Bronchial epithelial cell (primary cell): ENCODE data around the gene COL6A3. TPM values are rescaled to one million over a fixed set of nuclear protein-coding genes. Genes with fewer than 3 reads are reported as not detected.

Source experiments
- DNase-seq: peaks from one replicate; pipeline ENCODE4 v3.0.0-alpha.2; 2010; ENCODE audit warnings: low read depth
- FAIRE-seq: peaks from 2 replicates; lab custom pipeline; 2011; peaks lifted over from hg19 to GRCh38; lab: Jason Lieb, UNC
- H3K27me3 ChIP-seq: 2 replicates; pipeline ENCODE4 v1.5.1; 2011; ENCODE audit warnings: low read length; ENCODE audit not compliant: control insufficient read depth, insufficient read depth
- H3K36me3 ChIP-seq: 2 replicates; pipeline ENCODE4 v1.5.1; 2011; ENCODE audit warnings: low read length; ENCODE audit not compliant: control insufficient read depth, insufficient read depth
- H3K4me3 ChIP-seq: 2 replicates; pipeline ENCODE4 v1.5.1; 2011; ENCODE audit warnings: mild to moderate bottlenecking, low read depth, low read length, control low read depth
- total RNA-seq: library from RNA; depleted of rRNA; stranded (reverse); fragments of >200 nt; gene quantifications from 2 replicates; pipeline ENCODE4 v1.2.1, GENCODE V29; 2014
- TF ChIP-seq, protein P1 (sequence below): IDR thresholded peaks from 2 replicates; pipeline ENCODE4 v1.5.1; 2011; ENCODE audit warnings: mild to moderate bottlenecking, moderate library complexity, low read length, control low read depth, inconsistent platforms; ENCODE audit not compliant: insufficient read depth, severe bottlenecking

Gene COL6A3
- total RNA-seq, 1 donor from 2014 or later: 16.6 TPM

DNA sequence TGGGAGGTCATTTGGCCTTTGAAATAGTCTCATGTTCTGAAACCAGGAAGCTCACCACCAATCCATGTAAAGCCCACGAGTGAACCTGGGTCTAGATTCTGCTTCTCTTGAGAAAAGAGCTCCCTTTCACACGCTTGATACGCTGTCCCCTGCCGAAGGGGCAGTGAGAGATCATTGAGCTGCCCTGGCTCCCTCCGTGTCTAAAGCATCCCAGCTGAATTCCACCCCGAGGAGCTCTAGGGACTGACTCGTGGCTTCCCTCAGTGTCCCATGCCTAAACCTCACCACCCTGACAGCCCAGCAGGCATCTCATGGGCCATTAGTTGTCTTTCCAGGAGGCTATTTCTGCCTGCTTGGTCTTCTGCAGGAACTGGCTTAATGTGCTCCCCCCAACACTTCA lies 68.6 kb downstream of the COL6A3 start:
- H3K36me3 ChIP-seq: no peaks in the 10 kb centered on the region
- no peak overlapping the region for H3K4me3 ChIP-seq
- no peak for DNase-seq
- TF ChIP-seq, protein P1, sequence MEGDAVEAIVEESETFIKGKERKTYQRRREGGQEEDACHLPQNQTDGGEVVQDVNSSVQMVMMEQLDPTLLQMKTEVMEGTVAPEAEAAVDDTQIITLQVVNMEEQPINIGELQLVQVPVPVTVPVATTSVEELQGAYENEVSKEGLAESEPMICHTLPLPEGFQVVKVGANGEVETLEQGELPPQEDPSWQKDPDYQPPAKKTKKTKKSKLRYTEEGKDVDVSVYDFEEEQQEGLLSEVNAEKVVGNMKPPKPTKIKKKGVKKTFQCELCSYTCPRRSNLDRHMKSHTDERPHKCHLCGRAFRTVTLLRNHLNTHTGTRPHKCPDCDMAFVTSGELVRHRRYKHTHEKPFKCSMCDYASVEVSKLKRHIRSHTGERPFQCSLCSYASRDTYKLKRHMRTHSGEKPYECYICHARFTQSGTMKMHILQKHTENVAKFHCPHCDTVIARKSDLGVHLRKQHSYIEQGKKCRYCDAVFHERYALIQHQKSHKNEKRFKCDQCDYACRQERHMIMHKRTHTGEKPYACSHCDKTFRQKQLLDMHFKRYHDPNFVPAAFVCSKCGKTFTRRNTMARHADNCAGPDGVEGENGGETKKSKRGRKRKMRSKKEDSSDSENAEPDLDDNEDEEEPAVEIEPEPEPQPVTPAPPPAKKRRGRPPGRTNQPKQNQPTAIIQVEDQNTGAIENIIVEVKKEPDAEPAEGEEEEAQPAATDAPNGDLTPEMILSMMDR: no peak
- peaks cover 4% of the 10 kb centered on the region for H3K27me3 ChIP-seq
- FAIRE-seq: no peak

DNA sequence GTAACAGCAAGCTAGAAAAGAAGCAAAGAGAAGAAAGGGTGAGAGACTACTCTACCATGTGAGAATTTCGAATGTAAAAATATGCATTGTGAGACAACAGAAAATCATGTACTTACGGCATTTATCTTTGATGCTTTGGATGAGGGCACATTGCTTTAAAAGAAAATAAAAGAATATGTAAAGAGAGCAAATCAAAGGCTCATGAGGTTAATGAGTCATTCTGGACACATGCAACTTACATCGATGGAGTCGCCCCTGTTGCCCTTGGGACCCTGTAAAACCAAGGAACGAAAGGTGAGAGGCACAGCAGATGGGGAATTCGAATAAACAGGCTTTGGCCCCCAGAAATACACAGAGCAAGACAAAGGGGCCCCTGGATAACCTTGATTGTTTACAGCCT lies 69.0 kb downstream of the COL6A3 start:
- no peak for DNase-seq

DNA sequence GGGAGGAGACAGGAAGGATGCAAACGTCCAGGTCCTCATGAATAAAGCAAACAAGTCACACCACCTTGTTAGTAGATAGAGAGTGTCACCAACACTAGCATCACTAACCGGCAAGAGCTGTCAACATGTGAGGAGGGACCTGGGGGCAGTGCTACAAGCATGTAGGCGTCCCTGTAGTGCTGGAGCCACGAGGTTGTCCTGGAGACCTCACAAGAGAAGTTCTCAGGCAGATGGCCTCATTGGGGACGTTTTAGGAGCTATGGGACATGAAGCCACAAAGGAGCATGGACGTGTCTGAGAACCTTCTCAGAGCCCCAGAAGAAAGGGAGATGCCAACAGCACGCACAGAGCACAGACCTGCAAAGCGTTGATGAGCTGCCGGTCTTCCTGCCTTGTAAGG lies 70.0 kb downstream of the COL6A3 start:
- Histone ChIP-seq H3K27me3 (peaks cover 4% of the 10 kb centered on the region), H3K36me3 (no peaks in the 10 kb centered on the region), H3K4me3 (no peak overlapping the region)
- no peak for DNase-seq
- peak; percentile 80 for FAIRE-seq
- TF ChIP-seq, protein P1: no peak

More for the DNA sequence above, 69.0 kb downstream of the COL6A3 start:
- Histone ChIP-seq H3K27me3 (peaks cover 4% of the 10 kb centered on the region), H3K4me3 (no peak overlapping the region), H3K36me3 (no peaks in the 10 kb centered on the region)
- FAIRE-seq: no peak
- TF ChIP-seq, protein P1: no peak

- TF ChIP-seq, protein P1: no peak
- FAIRE-seq: no peak
- Histone ChIP-seq H3K36me3 (no peaks in the 10 kb centered on the region), H3K27me3 (peaks cover 4% of the 10 kb centered on the region), H3K4me3 (no peak overlapping the region)
- DNase-seq: peak; percentile 13
Measured at GRCh38 chr2:237341872-237342271, 72.1 kb downstream of the COL6A3 start.

- Histone ChIP-seq H3K36me3 (no peaks in the 10 kb centered on the region), H3K4me3 (no peak overlapping the region), H3K27me3 (no peaks in the 10 kb centered on the region)
- DNase-seq (no peak), FAIRE-seq (no peak)
- TF ChIP-seq, protein P1: no peak
Measured at GRCh38 chr2:237337586-237337985, 76.4 kb downstream of the COL6A3 start.

DNA sequence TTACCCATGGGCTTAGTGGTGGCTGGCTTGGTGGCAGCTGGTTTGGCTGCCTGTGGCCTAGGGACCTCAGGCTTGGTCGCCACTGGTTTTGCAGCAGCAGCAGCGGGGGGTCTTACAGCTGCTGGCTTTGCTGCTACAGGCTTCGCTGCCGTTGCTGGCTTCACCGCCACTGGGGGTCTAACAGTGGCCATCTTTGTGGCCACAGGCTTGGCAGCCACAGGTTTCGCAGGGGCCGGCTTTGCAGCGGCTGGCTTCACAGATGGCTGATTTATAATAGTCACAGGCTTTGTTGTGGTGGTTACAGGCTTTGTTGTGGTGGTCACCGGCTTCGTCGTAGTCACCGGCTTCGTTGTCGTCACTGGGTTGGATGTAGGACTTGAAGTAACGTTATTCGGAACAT lies 77.8 kb downstream of the COL6A3 start:
- TF ChIP-seq, protein P1: no peak
- FAIRE-seq (no peak), DNase-seq (no peak)
- Histone ChIP-seq H3K36me3 (no peaks in the 10 kb centered on the region), H3K4me3 (no peak overlapping the region), H3K27me3 (no peaks in the 10 kb centered on the region)
